ENCODE data around the gene CNIH1.
A peak's percentile ranks its signal among the peaks of the same experiment; 100 is the strongest.

- TF ChIP-seq CTCF (IDR thresholded peaks at IDR 0.05) (peak in 5 of 6 experiments; percentile 22 to 57 (median 27)), POLR2A (IDR thresholded peaks at IDR 0.05) (peak in 2 of 4 donors; percentile 74 to 80)
These were observed 47.6 kb upstream of the CNIH1 start, which contains the start of gene GMFB for GRCh38 chr14:54488646-54489317.
